Measurements from ENCODE around the gene AQP1.

The AQP1 gene

GRCh38 chr7:30915005-30915601, 3.5 kb downstream of the AQP1 start:
- Histone ChIP-seq H3K27me3 (no peaks in the 10 kb centered on the region), H3K4me3 (ENCODE audit: low read depth, low read length) (no peak overlapping the region), H3K4me1 (peaks cover 36% of the 10 kb centered on the region), H3K36me3 (no peaks in the 10 kb centered on the region), H3K9me3 (no peaks in the 10 kb centered on the region)
- no peak for TF ChIP-seq CTCF (IDR thresholded peaks at IDR 0.05; ENCODE audit: low read depth, low read length)
- DNase-seq: peak; percentile 59

GRCh38 chr7:30915751-30916150, 4.1 kb downstream of the AQP1 start:
- Histone ChIP-seq H3K36me3 (no peaks in the 10 kb centered on the region), H3K9me3 (no peaks in the 10 kb centered on the region), H3K4me3 (ENCODE audit: low read depth, low read length) (no peak overlapping the region), H3K4me1 (peaks cover 35% of the 10 kb centered on the region), H3K27me3 (no peaks in the 10 kb centered on the region)
- DNase-seq: no peak
- no peak for TF ChIP-seq CTCF (IDR thresholded peaks at IDR 0.05; ENCODE audit: low read depth, low read length)

GRCh38 chr7:30916255-30916654, 4.6 kb downstream of the AQP1 start:
- H3K36me3 ChIP-seq: no peaks in the 10 kb centered on the region
- no peak for DNase-seq
- TF ChIP-seq CTCF (IDR thresholded peaks at IDR 0.05; ENCODE audit: low read depth, low read length): no peak
- no peaks in the 10 kb centered on the region for H3K27me3 ChIP-seq
- peaks cover 30% of the 10 kb centered on the region for H3K4me1 ChIP-seq
- H3K4me3 ChIP-seq (ENCODE audit: low read depth, low read length): no peak overlapping the region
- H3K9me3 ChIP-seq: no peaks in the 10 kb centered on the region

GRCh38 chr7:30916767-30917166, 5.1 kb downstream of the AQP1 start:
- no peak for DNase-seq
- Histone ChIP-seq H3K27me3 (no peaks in the 10 kb centered on the region), H3K9me3 (no peaks in the 10 kb centered on the region), H3K36me3 (no peaks in the 10 kb centered on the region), H3K4me1 (peaks cover 26% of the 10 kb centered on the region), H3K4me3 (ENCODE audit: low read depth, low read length) (no peak overlapping the region)
- TF ChIP-seq CTCF (IDR thresholded peaks at IDR 0.05; ENCODE audit: low read depth, low read length): no peak

GRCh38 chr7:30917216-30917893, 5.7 kb downstream of the AQP1 start:
- no peaks in the 10 kb centered on the region for H3K27me3 ChIP-seq
- H3K36me3 ChIP-seq: no peaks in the 10 kb centered on the region
- no peak for DNase-seq
- H3K4me3 ChIP-seq (ENCODE audit: low read depth, low read length): no peak overlapping the region
- peaks cover 24% of the 10 kb centered on the region for H3K4me1 ChIP-seq
- no peaks in the 10 kb centered on the region for H3K9me3 ChIP-seq
- TF ChIP-seq CTCF (IDR thresholded peaks at IDR 0.05; ENCODE audit: low read depth, low read length): no peak

GRCh38 chr7:30918676-30919075, 7.0 kb downstream of the AQP1 start:
- no peak for TF ChIP-seq CTCF (IDR thresholded peaks at IDR 0.05; ENCODE audit: low read depth, low read length)
- Histone ChIP-seq H3K36me3 (no peaks in the 10 kb centered on the region), H3K4me1 (peaks cover 13% of the 10 kb centered on the region), H3K9me3 (no peaks in the 10 kb centered on the region), H3K27me3 (no peaks in the 10 kb centered on the region), H3K4me3 (ENCODE audit: low read depth, low read length) (no peak overlapping the region)
- DNase-seq: peak; percentile 3
